ENCODE results near the gene FHIT.

FHIT gene

DNA sequence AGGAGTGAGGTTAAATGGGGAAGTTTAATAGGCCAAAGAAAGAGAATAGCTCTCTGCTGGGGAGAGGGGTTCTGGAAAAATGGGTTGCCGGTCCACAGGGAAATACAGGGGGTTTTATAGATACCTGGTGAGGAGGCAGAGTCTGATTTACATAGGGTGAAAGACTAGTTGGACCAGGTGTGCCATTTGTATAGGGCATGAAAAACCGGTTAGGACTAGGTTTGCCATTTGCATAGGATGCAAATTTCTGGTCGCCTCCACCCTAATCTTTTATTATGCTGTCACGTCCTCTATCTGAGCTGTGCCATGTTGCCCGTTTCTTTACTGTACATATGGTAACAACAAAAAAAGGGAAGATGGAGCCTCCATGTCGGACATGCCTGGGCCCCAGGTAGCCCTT, 960.1 kb downstream of the FHIT start:
- Mint-ChIP-seq H3K27ac (no peak overlapping the region), H3K4me3 (no peak overlapping the region), H3K9me3 (no peaks in the 10 kb centered on the region), H3K36me3 (ENCODE audit: low read depth) (no peaks in the 10 kb centered on the region), H3K4me1 (no peaks in the 10 kb centered on the region), H3K27me3 (ENCODE audit: low read depth, poor library complexity) (peaks cover 7% of the 10 kb centered on the region)
- DNase-seq: no peak
- TF ChIP-seq, protein P1, sequence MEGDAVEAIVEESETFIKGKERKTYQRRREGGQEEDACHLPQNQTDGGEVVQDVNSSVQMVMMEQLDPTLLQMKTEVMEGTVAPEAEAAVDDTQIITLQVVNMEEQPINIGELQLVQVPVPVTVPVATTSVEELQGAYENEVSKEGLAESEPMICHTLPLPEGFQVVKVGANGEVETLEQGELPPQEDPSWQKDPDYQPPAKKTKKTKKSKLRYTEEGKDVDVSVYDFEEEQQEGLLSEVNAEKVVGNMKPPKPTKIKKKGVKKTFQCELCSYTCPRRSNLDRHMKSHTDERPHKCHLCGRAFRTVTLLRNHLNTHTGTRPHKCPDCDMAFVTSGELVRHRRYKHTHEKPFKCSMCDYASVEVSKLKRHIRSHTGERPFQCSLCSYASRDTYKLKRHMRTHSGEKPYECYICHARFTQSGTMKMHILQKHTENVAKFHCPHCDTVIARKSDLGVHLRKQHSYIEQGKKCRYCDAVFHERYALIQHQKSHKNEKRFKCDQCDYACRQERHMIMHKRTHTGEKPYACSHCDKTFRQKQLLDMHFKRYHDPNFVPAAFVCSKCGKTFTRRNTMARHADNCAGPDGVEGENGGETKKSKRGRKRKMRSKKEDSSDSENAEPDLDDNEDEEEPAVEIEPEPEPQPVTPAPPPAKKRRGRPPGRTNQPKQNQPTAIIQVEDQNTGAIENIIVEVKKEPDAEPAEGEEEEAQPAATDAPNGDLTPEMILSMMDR (IDR thresholded peaks at IDR 0.05): no peak

DNA sequence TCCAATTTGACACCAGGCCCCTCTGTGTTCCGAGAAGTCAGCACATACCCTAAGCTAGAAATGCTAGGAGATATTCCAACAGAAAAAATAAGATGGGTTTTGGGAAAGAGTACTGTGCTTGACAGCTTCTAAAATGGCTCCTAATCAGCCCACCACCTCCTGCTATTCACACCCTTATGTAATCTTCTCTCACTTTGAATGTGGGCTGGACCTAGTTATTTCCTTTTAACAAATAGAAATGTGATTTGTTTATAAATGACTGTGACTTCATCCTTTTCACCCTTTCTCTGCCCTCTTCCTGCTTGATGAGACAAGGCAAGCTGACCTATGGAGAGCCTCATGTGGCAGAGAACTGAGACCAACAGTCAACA, 961.1 kb downstream of the FHIT start:
- H3K27me3 Mint-ChIP-seq (ENCODE audit: low read depth, poor library complexity): peaks cover 7% of the 10 kb centered on the region
- no peak overlapping the region for H3K4me3 Mint-ChIP-seq
- no peaks in the 10 kb centered on the region for H3K36me3 Mint-ChIP-seq (ENCODE audit: low read depth)
- no peak for DNase-seq
- no peaks in the 10 kb centered on the region for H3K4me1 Mint-ChIP-seq
- H3K9me3 Mint-ChIP-seq: no peaks in the 10 kb centered on the region
- no peak overlapping the region for H3K27ac Mint-ChIP-seq
- TF ChIP-seq, protein P1 (IDR thresholded peaks at IDR 0.05): no peak

DNA sequence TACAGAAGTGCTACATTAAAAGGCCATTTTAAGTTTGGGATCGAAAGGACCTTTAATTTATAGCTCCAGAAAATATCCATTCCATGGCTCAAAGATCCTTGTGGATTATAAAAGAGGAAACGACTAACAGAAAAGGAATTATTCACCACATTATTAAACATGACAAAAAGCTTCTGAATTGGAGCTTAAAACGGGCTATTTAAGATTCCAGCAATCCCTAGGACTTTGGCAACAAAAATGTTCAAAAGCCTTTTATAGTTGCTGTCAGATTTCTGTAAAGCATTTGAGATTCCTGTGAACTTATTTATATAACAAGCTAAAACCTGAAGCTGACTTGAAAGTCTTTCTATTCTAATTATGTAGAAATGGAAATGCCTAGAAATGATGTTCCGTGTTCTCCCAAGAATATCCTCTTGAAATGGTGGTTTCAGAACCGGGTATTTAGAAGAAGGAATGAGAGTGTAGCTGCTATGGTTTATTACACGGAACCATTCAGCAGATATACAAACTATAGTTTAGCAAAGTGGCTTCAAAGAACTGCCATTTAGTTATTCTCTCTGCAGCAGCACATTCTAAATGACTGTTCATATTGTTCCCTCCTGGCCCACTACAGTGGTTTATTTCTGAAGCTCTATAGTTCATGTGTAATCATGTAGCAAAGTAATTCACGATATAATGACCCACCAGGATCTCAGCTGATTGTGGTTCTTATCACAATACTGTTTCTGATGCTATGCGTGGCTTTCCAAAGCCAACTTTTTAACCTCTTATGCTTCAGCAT, 961.7 kb downstream of the FHIT start:
- DNase-seq: no peak
- H3K27me3 Mint-ChIP-seq (ENCODE audit: low read depth, poor library complexity): peaks cover 7% of the 10 kb centered on the region
- H3K9me3 Mint-ChIP-seq: no peaks in the 10 kb centered on the region
- H3K4me3 Mint-ChIP-seq: no peak overlapping the region
- H3K4me1 Mint-ChIP-seq: no peaks in the 10 kb centered on the region
- no peaks in the 10 kb centered on the region for H3K36me3 Mint-ChIP-seq (ENCODE audit: low read depth)
- no peak overlapping the region for H3K27ac Mint-ChIP-seq
- TF ChIP-seq, protein P1 (IDR thresholded peaks at IDR 0.05): no peak

DNA sequence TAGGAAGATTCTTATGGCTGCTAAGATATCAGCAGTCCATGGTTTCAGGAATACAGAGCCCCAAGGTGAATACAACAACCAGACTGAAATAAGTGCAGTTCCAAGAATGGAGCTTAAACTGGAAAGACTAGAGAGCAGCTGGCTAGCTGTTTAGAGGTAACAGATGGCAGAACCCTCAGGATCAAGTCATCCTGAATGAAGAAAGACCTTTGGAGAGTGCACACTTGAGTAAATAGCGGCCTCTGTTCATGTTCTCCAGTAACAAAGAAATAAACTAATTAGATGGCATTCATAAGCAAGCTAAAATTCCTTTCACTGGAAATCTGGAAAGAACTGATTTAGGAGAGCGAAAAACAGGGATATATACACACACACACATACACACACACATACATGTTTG, 968.4 kb downstream of the FHIT start:
- H3K36me3 Mint-ChIP-seq (ENCODE audit: low read depth): no peaks in the 10 kb centered on the region
- no peaks in the 10 kb centered on the region for H3K9me3 Mint-ChIP-seq
- no peak overlapping the region for H3K4me3 Mint-ChIP-seq
- TF ChIP-seq, protein P1 (IDR thresholded peaks at IDR 0.05): no peak
- DNase-seq: no peak
- no peaks in the 10 kb centered on the region for H3K27me3 Mint-ChIP-seq (ENCODE audit: low read depth, poor library complexity)
- H3K27ac Mint-ChIP-seq: no peak overlapping the region
- H3K4me1 Mint-ChIP-seq: peaks cover 7% of the 10 kb centered on the region

DNA sequence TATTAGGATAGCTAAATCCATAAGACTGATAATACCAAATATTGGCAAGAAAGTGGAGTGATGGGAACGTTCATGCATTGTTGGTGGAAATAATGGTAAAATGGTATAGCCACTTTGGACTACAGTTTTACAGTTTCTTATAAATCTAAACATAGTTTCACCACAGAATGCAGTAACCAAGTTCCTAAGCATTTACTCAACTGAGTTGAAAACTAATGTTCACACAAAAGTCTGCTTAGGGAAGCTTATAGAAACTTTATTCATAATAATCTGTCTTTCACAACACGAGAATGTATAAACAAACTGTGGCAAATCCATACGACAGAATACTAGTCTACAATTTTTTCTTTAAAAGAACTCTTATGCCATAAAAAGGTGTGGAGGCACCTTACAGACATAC, 969.3 kb downstream of the FHIT start:
- peaks cover 4% of the 10 kb centered on the region for H3K9me3 Mint-ChIP-seq
- no peak for DNase-seq
- peaks cover 12% of the 10 kb centered on the region for H3K4me1 Mint-ChIP-seq
- H3K36me3 Mint-ChIP-seq (ENCODE audit: low read depth): no peaks in the 10 kb centered on the region
- TF ChIP-seq, protein P1 (IDR thresholded peaks at IDR 0.05): no peak
- H3K4me3 Mint-ChIP-seq: no peak overlapping the region
- H3K27ac Mint-ChIP-seq: no peak overlapping the region
- H3K27me3 Mint-ChIP-seq (ENCODE audit: low read depth, poor library complexity): no peaks in the 10 kb centered on the region

DNA sequence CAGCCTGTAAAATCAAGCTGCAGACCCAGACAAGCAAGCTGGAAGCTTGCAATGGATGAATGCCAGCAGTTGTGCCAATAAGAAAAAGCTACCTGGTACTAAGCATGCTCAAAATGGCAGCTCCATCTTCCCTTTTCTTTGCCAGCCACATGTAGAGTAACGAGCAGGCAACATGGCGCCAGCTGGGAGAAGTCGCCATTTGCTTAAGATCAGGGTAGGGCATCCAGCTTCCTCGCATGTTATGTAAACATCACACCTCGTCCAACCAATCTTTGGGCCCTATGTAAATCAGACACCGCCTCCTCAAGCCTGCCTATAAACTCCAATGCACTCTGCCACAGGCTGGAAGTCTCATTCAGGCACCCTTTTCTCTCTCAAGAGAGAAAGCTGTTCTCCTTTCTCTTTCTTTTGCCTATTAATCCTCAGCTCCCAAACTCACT, 973.9 kb downstream of the FHIT start:
- Mint-ChIP-seq H3K27ac (no peak overlapping the region), H3K36me3 (ENCODE audit: low read depth) (no peaks in the 10 kb centered on the region), H3K4me1 (peaks cover 21% of the 10 kb centered on the region), H3K27me3 (ENCODE audit: low read depth, poor library complexity) (no peaks in the 10 kb centered on the region), H3K9me3 (peaks cover 9% of the 10 kb centered on the region), H3K4me3 (no peak overlapping the region)
- no peak for DNase-seq
- TF ChIP-seq, protein P1 (IDR thresholded peaks at IDR 0.05): no peak
